NCI-H1417 (cell line): ENCODE results near the gene ACSF3.

Experiments
- DNase-seq, 3 experiments: peaks; one replicate each; lab custom pipeline; 2025; lab: John Stamatoyannopoulos, UW

The ACSF3 gene

GRCh38 chr16:89131783-89132182 lies 38.1 kb downstream of the ACSF3 start:
- DNase-seq: no peak

- no peak for DNase-seq
These were observed 38.7 kb downstream of the ACSF3 start for GRCh38 chr16:89132194-89133005.

GRCh38 chr16:89133457-89134127 lies 39.9 kb downstream of the ACSF3 start:
- DNase-seq: no peak

- no peak for DNase-seq
These were observed 40.6 kb downstream of the ACSF3 start for GRCh38 chr16:89134269-89134668.

- no peak for DNase-seq
These were observed 41.5 kb downstream of the ACSF3 start for GRCh38 chr16:89135166-89135565.

- DNase-seq: peak; percentile 33 to 88 (median 71)
These were observed 42.5 kb downstream of the ACSF3 start for GRCh38 chr16:89135971-89136765.

GRCh38 chr16:89136931-89137330 lies 43.3 kb downstream of the ACSF3 start:
- DNase-seq: no peak

GRCh38 chr16:89137666-89138512 lies 44.2 kb downstream of the ACSF3 start:
- DNase-seq: no peak

GRCh38 chr16:89138513-89138795 lies 44.8 kb downstream of the ACSF3 start:
- no peak for DNase-seq

GRCh38 chr16:89138843-89139520 lies 45.3 kb downstream of the ACSF3 start:
- no peak for DNase-seq

- no peak for DNase-seq
These were observed 46.3 kb downstream of the ACSF3 start for GRCh38 chr16:89139907-89140361.

GRCh38 chr16:89140401-89140800 lies 46.7 kb downstream of the ACSF3 start:
- no peak for DNase-seq

GRCh38 chr16:89140981-89141883 lies 47.6 kb downstream of the ACSF3 start:
- DNase-seq: no peak

- DNase-seq: no peak
These were observed 48.2 kb downstream of the ACSF3 start for GRCh38 chr16:89141884-89142267.

GRCh38 chr16:89142474-89143195 lies 49.0 kb downstream of the ACSF3 start:
- DNase-seq: peak in 1 of 3 experiments; percentile 6

GRCh38 chr16:89143201-89143741 lies 49.6 kb downstream of the ACSF3 start:
- DNase-seq: no peak

GRCh38 chr16:89143911-89144675 lies 50.4 kb downstream of the ACSF3 start:
- no peak for DNase-seq

GRCh38 chr16:89144681-89145080 lies 51.0 kb downstream of the ACSF3 start:
- DNase-seq: no peak
